ENCODE measurements around the gene HSH2D.

Gene HSH2D

DNA sequence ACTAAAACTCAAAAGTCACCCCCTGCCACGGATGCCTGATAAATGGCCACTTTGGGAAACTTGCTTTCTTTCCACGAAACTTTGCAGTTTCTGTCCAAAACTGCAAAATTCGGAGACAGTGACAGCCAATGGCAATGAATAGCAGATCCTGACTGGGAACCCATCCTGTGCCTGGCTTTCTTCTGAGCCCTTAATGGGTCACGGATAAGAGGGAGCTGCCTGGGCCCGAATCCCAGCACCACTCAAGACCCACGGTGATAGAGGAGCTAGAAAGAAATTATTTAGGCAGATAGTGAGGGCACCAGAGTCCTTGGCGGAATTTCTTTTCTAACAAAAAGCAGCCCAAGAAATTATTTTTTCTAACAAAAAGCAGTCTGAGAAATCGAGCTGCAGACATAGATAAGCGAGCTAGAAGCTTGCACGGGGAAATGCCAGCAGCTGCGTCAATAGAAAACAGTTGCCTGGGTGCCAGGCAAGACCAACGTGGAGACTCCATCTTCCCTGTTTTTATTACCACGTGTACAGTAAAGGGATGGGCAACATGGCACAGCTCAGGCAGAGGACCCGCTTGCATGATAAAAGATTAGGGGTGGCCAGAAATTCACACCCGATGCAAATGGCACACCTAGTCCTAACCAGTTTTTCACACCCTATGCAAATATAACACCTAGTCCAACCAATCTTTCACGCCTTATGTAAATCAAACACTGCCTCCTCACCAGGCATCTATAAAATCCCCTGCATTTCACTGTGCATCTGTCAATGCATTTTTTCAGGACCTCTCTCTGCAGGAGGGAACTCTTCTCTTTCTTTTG, 7.1 kb upstream of the HSH2D start:
- no peak overlapping the region for H3K27ac ChIP-seq
- POLR2A ChIA-PET (ENCODE audit: low non-redundant PET) = no interaction called here
- CTCF ChIA-PET = no interaction called here
- TF ChIP-seq CTCF (conservative IDR thresholded peaks at IDR 0.05; ENCODE audit: low read depth) = no peak
- no peak for DNase-seq (ENCODE audit: low spot score)

- DNase-seq (ENCODE audit: low spot score) = no peak
- no peak overlapping the region for H3K27ac ChIP-seq
- ChIA-PET POLR2A (ENCODE audit: low non-redundant PET) (no interaction called here), CTCF (interaction anchor here (0.6 kb wide), 1 partner anchor 9 kb away, joined by 5 read pairs; no protein-coding TSS in a partner anchor)
- no peak for TF ChIP-seq CTCF (conservative IDR thresholded peaks at IDR 0.05; ENCODE audit: low read depth)
These were observed 3.7 kb upstream of the HSH2D start for GRCh38 chr19:16139752-16140151.

- ChIA-PET CTCF (interaction anchor here (0.6 to 0.7 kb wide), 2 partner anchors 41 to 250 kb away, joined by 4 to 5 read pairs; no protein-coding TSS in a partner anchor), POLR2A (ENCODE audit: low non-redundant PET) (no interaction called here)
- no peak for TF ChIP-seq CTCF (conservative IDR thresholded peaks at IDR 0.05; ENCODE audit: low read depth)
- H3K27ac ChIP-seq = no peak overlapping the region
- DNase-seq (ENCODE audit: low spot score) = no peak
These were observed 2.4 kb upstream of the HSH2D start for GRCh38 chr19:16141043-16141442.

DNA sequence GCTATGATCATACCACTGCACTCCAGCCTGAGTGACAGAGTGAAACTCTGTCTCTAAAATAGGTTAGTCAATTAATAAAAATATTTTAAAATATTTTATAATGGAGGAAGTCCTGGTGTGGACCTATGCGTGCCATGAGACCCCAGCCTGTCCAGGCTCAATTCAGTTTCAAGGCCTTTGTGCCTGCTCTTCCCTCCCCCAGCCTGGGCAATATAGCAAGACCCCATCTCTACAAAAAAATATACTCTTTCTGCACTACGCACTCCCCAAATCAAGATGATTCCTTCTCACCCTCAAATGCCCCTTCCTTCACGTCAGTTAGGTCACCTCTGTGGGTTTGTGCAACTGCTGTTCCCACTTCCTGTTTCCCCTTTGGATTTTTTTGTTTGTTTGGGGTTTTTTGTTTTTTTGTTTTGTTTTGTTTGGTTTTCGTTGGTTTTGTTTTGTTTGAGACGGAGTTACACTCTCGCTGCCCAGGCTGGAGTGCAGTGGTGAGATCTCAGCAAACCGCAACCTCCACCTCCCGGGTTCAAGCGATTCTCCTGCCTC, 1.4 kb upstream of the HSH2D start:
- POLR2A ChIA-PET (ENCODE audit: low non-redundant PET) = no interaction called here
- H3K27ac ChIP-seq = no peak overlapping the region
- no peak for TF ChIP-seq CTCF (conservative IDR thresholded peaks at IDR 0.05; ENCODE audit: low read depth)
- DNase-seq (ENCODE audit: low spot score) = no peak
- CTCF ChIA-PET = interaction anchor here (0.7 kb wide), 1 partner anchor 12 kb away, joined by 3 read pairs; no protein-coding TSS in a partner anchor

- ChIA-PET POLR2A (ENCODE audit: low non-redundant PET) (no interaction called here), CTCF (interaction anchor here (1.1 kb wide), 1 partner anchor 20 kb away, joined by 3 read pairs; no protein-coding TSS in a partner anchor)
- H3K27ac ChIP-seq = no peak overlapping the region
- no peak for DNase-seq (ENCODE audit: low spot score)
- TF ChIP-seq CTCF (conservative IDR thresholded peaks at IDR 0.05; ENCODE audit: low read depth) = no peak
These were observed 714 bp downstream of the HSH2D start for GRCh38 chr19:16144216-16144581.

DNA sequence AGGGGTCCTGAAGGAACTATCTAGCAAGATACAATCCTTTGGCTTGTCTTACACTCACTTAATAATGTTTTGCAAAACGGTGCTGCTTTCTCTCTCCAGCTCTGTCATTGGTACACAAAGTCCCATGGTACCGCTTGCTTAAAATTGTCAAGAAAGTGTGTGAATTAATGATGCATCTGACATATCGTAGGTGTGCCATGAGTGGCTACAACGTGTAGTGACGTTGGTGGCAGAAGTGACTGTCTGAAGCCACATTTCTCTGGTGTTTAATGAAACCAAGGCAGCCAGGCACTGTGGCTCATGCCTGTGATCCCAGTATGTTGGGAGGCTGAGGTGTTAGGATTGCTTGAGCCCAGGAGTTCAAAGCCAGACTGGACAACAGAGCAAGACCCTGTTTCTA, 2.6 kb downstream of the HSH2D start:
- DNase-seq (ENCODE audit: low spot score) = no peak
- CTCF ChIA-PET = no interaction called here
- no peak overlapping the region for H3K27ac ChIP-seq
- POLR2A ChIA-PET (ENCODE audit: low non-redundant PET) = interaction anchor here (0.6 kb wide), 1 partner anchor 10 kb away, joined by 3 read pairs; no protein-coding TSS in a partner anchor
- no peak for TF ChIP-seq CTCF (conservative IDR thresholded peaks at IDR 0.05; ENCODE audit: low read depth)
